Karpas-422 (cell line): Measurements from ENCODE around the gene SLC27A6. TPM values are rescaled to one million over a fixed set of nuclear protein-coding genes. Genes with fewer than 3 reads are reported as not detected.

Source experiments
- DNase-seq: peaks from one replicate; pipeline ENCODE4 v3.0.0-alpha.2; 2015
- H2AFZ ChIP-seq: fragments of 200-600 bp; sonication (generic); 2 replicates; pipeline ENCODE4 v1.6.1; 2014; ENCODE audit warnings: antibody characterized with exemption, low read length, mixed read lengths
- H3K27ac ChIP-seq: fragments of 200-600 bp; sonication (generic); 2 replicates; pipeline ENCODE4 v1.5.1; 2014; ENCODE audit warnings: mild to moderate bottlenecking, low read length, moderate library complexity
- H3K27me3 ChIP-seq: fragments of 200-600 bp; sonication (generic); 2 replicates; pipeline ENCODE4 v1.6.1; 2014; ENCODE audit warnings: low read length, mixed read lengths
- H3K36me3 ChIP-seq: fragments of 200-600 bp; sonication (generic); 2 replicates; pipeline ENCODE4 v1.6.1; 2014; ENCODE audit warnings: low read length, mixed read lengths; ENCODE audit not compliant: insufficient read depth
- H3K4me1 ChIP-seq: fragments of 200-600 bp; sonication (generic); 2 replicates; pipeline ENCODE4 v1.6.1; 2014; ENCODE audit warnings: mild to moderate bottlenecking, low read length, mixed read lengths
- H3K4me2 ChIP-seq: fragments of 200-600 bp; sonication (generic); 2 replicates; pipeline ENCODE4 v1.6.1; 2014; ENCODE audit warnings: low read length, low read depth, mild to moderate bottlenecking; ENCODE audit not compliant: poor library complexity, severe bottlenecking
- H3K4me3 ChIP-seq: fragments of 200-600 bp; sonication (generic); 2 replicates; pipeline ENCODE4 v1.5.1; 2014; ENCODE audit warnings: mild to moderate bottlenecking, antibody characterized with exemption, low read length, mixed read lengths
- H3K79me2 ChIP-seq: fragments of 200-600 bp; sonication (generic); 2 replicates; pipeline ENCODE4 v1.6.1; 2014; ENCODE audit warnings: mild to moderate bottlenecking, low read length, mixed read lengths
- H3K9ac ChIP-seq: fragments of 200-600 bp; sonication (generic); 2 replicates; pipeline ENCODE4 v1.6.0; 2014; ENCODE audit warnings: low read length
- H3K9me2 ChIP-seq: fragments of 200-600 bp; sonication (generic), shearing (Covaris generic); replicated peaks from 2 replicates; pipeline ENCODE4 v1.6.0; 2014; ENCODE audit warnings: mild to moderate bottlenecking, low read length, moderate library complexity; ENCODE audit not compliant: insufficient read depth
- H3K9me3 ChIP-seq: fragments of 300-700, 200-600 bp; sonication (generic); 2 replicates; pipeline ENCODE4 v1.6.1; 2014; ENCODE audit warnings: low read length, mixed read lengths
- H4K20me1 ChIP-seq: fragments of 200-600 bp; sonication (generic); 2 replicates; pipeline ENCODE4 v1.6.1; 2014; ENCODE audit warnings: mild to moderate bottlenecking, antibody characterized with exemption, low read length, low read depth; ENCODE audit not compliant: insufficient read depth
- total RNA-seq: library from RNA; depleted of rRNA; stranded (reverse); fragments of >200 nt; shearing (Covaris generic); gene quantifications from 2 replicates; pipeline ENCODE4 v1.2.3, GENCODE V29; 2014; ENCODE audit warnings: low replicate concordance

The SLC27A6 gene
- total RNA-seq, 1 experiment from 2014 or later, result not detected

DNA sequence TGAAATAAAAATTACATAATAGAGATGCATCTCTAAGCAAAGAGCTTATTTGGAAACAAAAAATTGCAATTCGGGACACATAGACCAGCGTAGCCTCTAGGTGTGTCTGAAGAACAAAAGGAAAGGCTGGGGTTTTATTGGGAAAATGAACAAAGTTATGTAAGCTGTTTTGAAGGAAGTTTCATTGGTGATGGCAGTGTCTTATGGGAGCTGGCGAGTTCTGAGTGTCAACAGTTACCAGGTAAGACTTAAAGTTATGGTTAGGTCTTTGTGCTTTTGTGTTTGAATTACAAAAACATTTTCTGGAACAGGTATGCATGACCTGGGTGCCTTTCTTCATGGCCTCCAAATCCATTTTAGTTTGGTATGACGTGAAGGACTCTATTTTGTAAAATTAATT lies 48.9 kb downstream of the SLC27A6 start:
- H3K4me2 ChIP-seq, result no peak overlapping the region
- H3K79me2 ChIP-seq, result no peaks in the 10 kb centered on the region

DNA sequence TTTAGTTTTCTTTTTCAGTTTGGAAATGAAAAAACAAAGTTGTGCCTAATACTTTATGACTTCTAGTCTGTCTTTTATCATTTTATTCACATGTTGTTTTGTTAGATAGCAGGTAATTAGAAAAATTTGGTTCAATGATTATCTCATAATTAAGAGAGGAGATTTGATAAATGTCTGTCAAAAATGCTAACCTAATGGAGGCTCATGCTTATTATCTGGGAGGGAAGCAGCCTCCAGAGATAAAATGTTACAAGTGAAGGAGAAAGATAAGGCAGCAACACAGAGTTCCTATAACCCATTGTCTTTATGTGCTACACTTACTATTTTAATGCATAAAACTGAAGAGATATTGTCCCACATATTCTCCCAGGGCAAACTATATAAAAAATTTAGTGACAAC lies 53.5 kb downstream of the SLC27A6 start:
- H3K4me1 ChIP-seq, result no peaks in the 10 kb centered on the region
- no peaks in the 10 kb centered on the region for H3K36me3 ChIP-seq
- no peaks in the 10 kb centered on the region for H3K9me3 ChIP-seq
- no peak overlapping the region for H3K27ac ChIP-seq
- no peaks in the 10 kb centered on the region for H3K9me2 ChIP-seq
- no peak overlapping the region for H3K4me3 ChIP-seq
- no peak for DNase-seq
- H3K79me2 ChIP-seq, result no peaks in the 10 kb centered on the region
- no peak overlapping the region for H3K4me2 ChIP-seq
- H2AFZ ChIP-seq, result no peak overlapping the region
- H3K9ac ChIP-seq, result no peak overlapping the region
- no peaks in the 10 kb centered on the region for H4K20me1 ChIP-seq
- H3K27me3 ChIP-seq, result no peaks in the 10 kb centered on the region

More for the DNA sequence above, 48.9 kb downstream of the SLC27A6 start:
- no peak overlapping the region for H3K4me3 ChIP-seq
- no peak overlapping the region for H3K27ac ChIP-seq
- no peaks in the 10 kb centered on the region for H4K20me1 ChIP-seq
- H3K4me1 ChIP-seq, result no peaks in the 10 kb centered on the region
- no peak overlapping the region for H3K9ac ChIP-seq
- no peaks in the 10 kb centered on the region for H3K36me3 ChIP-seq
- H2AFZ ChIP-seq, result no peak overlapping the region
- no peaks in the 10 kb centered on the region for H3K9me2 ChIP-seq
- no peaks in the 10 kb centered on the region for H3K27me3 ChIP-seq
- no peak for DNase-seq
- H3K9me3 ChIP-seq, result no peaks in the 10 kb centered on the region

DNA sequence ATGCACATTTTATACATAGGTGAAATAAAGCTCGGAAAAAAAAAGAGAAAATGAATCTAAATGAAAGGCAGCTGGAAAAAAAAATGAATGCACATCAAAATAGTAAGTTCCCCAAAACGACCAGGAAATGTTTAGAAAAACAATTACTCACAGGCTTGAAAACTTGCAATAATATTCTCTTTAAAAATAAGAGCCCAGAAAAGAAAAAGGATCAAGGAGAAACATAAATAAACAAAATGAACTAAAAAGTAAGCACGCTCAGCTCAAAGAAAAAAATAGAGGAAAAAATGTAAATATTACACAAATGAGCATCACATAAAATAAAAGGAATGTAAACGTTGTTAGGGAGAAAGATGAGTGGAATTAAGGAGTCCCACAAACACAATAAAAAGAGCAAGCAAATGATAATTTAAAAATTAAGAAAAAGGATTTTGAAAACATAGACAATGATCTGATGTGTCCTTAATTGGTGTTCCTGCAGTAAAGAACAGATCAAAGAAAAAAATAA lies 54.2 kb downstream of the SLC27A6 start:
- Histone ChIP-seq H3K79me2 (no peaks in the 10 kb centered on the region), H3K4me3 (no peak overlapping the region), H3K9me2 (no peaks in the 10 kb centered on the region), H3K36me3 (no peaks in the 10 kb centered on the region), H3K9ac (no peak overlapping the region), H3K9me3 (no peaks in the 10 kb centered on the region), H3K27ac (no peak overlapping the region), H3K27me3 (no peaks in the 10 kb centered on the region), H3K4me2 (no peak overlapping the region), H2AFZ (no peak overlapping the region), H4K20me1 (no peaks in the 10 kb centered on the region), H3K4me1 (no peaks in the 10 kb centered on the region)
- DNase-seq, result no peak

DNA sequence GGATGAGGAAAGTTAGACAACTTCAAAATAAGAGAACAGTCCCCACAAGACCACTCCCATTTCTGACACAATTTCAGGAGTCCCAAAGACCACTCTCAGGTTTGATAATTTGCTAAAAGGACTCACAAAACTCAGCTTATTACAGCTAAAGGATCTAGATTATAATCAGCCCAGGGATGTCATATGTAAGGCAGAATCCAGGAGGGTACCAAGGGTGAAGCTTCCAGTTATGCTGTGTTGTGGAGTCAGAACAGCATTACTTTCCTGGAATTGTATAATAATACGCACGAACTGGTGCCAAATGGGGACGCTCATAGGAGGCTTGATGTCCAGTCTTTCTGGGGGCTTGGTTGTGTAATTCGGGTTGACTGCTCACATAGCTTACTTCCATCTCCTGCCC lies 55.4 kb downstream of the SLC27A6 start:
- no peaks in the 10 kb centered on the region for H3K79me2 ChIP-seq
- no peaks in the 10 kb centered on the region for H3K9me3 ChIP-seq
- H3K9ac ChIP-seq, result no peak overlapping the region
- no peaks in the 10 kb centered on the region for H3K36me3 ChIP-seq
- H3K27ac ChIP-seq, result no peak overlapping the region
- H2AFZ ChIP-seq, result no peak overlapping the region
- H3K4me3 ChIP-seq, result no peak overlapping the region
- H3K4me1 ChIP-seq, result no peaks in the 10 kb centered on the region
- H3K27me3 ChIP-seq, result no peaks in the 10 kb centered on the region
- H4K20me1 ChIP-seq, result no peaks in the 10 kb centered on the region
- DNase-seq, result no peak
- no peaks in the 10 kb centered on the region for H3K9me2 ChIP-seq
- H3K4me2 ChIP-seq, result no peak overlapping the region

DNA sequence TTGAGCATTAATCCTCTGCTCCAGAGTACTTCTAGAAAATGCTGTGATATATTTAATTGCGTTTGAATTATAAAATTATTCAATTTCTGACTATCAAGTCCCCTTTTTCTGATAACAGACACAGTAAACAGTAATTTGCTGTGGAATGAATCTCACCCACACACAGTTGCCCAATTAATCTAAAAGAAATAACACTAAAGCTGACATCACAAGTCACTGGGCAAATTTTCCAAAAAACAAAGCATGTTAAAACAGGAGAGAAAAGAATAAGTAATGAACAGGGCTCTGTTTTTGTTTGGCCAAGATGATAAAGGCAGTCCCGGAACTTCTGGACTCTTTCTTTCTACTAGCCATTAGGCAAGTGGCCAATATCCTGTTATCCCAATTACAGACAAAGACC lies 56.5 kb downstream of the SLC27A6 start:
- Histone ChIP-seq H3K36me3 (no peaks in the 10 kb centered on the region), H3K4me3 (no peak overlapping the region), H3K27me3 (no peaks in the 10 kb centered on the region), H2AFZ (no peak overlapping the region), H3K4me2 (no peak overlapping the region), H3K4me1 (no peaks in the 10 kb centered on the region), H3K9me3 (no peaks in the 10 kb centered on the region), H3K9ac (no peak overlapping the region), H3K79me2 (no peaks in the 10 kb centered on the region), H3K9me2 (no peaks in the 10 kb centered on the region), H3K27ac (no peak overlapping the region), H4K20me1 (no peaks in the 10 kb centered on the region)
- DNase-seq, result no peak

DNA sequence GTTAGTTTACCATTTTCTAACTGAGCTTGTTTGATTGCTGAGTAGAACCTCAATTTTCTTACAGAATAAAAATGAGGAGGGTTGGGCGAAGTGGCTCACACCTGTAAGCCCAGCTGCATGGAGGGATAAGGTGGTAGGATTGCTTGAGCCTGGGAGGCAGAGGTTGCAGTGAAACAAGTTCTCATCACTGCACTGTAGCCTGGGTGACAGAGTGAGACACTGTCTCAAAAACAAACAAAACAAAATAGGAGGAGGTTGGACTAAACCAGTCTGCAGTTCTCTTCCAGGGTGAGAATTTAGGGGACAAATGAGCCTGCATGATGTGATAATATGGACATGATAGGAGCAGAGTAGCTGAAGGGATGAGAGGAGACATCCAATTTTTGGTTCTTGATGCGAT lies 57.3 kb downstream of the SLC27A6 start:
- no peaks in the 10 kb centered on the region for H3K4me1 ChIP-seq
- H3K9me2 ChIP-seq, result no peaks in the 10 kb centered on the region
- no peaks in the 10 kb centered on the region for H3K79me2 ChIP-seq
- H3K9me3 ChIP-seq, result no peaks in the 10 kb centered on the region
- DNase-seq, result no peak
- H3K27ac ChIP-seq, result no peak overlapping the region
- H3K4me3 ChIP-seq, result no peak overlapping the region
- no peaks in the 10 kb centered on the region for H4K20me1 ChIP-seq
- H3K27me3 ChIP-seq, result no peaks in the 10 kb centered on the region
- no peak overlapping the region for H3K9ac ChIP-seq
- H3K36me3 ChIP-seq, result no peaks in the 10 kb centered on the region
- no peak overlapping the region for H2AFZ ChIP-seq
- no peak overlapping the region for H3K4me2 ChIP-seq

DNA sequence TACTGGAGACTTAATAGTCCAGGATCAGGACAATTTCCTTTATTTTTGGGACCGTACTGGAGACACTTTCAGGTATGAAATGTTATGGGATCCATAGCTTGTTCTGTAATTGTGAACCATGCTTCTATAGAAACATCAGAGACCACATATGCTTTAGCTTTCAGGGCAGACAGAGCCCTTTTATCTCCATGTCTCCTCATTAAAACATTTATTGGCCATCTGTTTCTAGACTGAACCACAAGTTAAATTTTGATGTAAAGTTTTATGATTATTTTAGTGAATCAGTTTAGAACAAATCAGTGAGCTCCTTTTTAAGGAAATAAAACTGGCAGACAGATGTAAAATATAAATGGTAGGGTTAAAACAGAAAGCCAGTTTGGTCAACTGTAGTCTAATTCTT lies 62.0 kb downstream of the SLC27A6 start:
- no peak for DNase-seq
- H3K79me2 ChIP-seq, result no peaks in the 10 kb centered on the region
- no peak overlapping the region for H3K27ac ChIP-seq
- no peaks in the 10 kb centered on the region for H4K20me1 ChIP-seq
- H3K36me3 ChIP-seq, result no peaks in the 10 kb centered on the region
- H3K4me3 ChIP-seq, result no peak overlapping the region
- no peaks in the 10 kb centered on the region for H3K4me1 ChIP-seq
- H3K27me3 ChIP-seq, result no peaks in the 10 kb centered on the region
- no peak overlapping the region for H3K4me2 ChIP-seq
- no peak overlapping the region for H2AFZ ChIP-seq
- no peaks in the 10 kb centered on the region for H3K9me3 ChIP-seq
- H3K9me2 ChIP-seq, result no peaks in the 10 kb centered on the region
- no peak overlapping the region for H3K9ac ChIP-seq

DNA sequence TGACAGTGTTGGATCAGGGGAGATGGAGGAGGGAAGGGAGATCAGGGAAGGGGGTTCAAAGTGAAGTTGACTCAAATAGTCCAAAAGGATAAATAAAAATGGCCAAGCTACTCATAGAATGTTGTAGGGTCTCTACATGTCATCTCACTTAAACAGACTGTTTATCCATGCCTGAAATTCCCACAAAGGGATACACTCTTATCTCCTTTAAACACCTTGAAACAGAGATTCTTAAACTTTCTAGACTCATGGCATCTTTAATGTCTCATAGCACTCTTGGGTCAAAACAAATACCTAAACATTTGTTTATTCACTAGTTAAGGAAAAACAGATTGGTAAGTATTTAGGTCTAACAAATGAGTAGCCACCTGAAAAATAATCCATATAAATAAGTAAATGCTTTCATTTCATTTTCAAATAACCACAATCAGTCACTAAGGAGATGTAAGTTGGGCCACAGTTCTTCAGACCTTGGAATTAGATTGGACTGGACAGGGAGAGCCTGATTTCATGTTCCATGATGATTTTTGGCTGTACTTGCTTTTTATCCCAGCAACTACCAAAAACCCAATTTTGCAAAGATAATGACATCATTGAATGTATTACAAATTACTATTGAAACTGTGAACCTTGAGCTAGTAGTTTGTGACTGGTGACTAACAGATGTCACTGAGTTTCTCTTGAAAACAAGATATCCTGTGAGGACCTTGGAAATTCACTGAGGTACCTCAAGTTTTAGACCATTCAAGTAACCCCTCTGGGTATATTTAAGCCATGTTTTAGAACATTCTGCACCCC lies 66.8 kb downstream of the SLC27A6 start:
- no peak overlapping the region for H3K27ac ChIP-seq
- no peak overlapping the region for H3K4me3 ChIP-seq
- H3K4me1 ChIP-seq, result no peaks in the 10 kb centered on the region
- H3K36me3 ChIP-seq, result no peaks in the 10 kb centered on the region
- H2AFZ ChIP-seq, result no peak overlapping the region
- no peak overlapping the region for H3K9ac ChIP-seq
- no peaks in the 10 kb centered on the region for H3K9me2 ChIP-seq
- H3K27me3 ChIP-seq, result no peaks in the 10 kb centered on the region
- no peak for DNase-seq
- no peak overlapping the region for H3K4me2 ChIP-seq
- H3K9me3 ChIP-seq, result no peaks in the 10 kb centered on the region
- H4K20me1 ChIP-seq, result no peaks in the 10 kb centered on the region
- no peaks in the 10 kb centered on the region for H3K79me2 ChIP-seq
